Ishikawa (cell line): Measurements from ENCODE around the gene LRRC8D.

ENCODE experiments used
- CEBPB ChIP-seq: IDR thresholded peaks from 2 replicates; pipeline ENCODE4 v1.6.1; 2012
- CREB1 ChIP-seq: IDR thresholded peaks from 2 replicates; pipeline ENCODE4 v1.6.1; 2012; ENCODE audit warnings: low read depth
- EGR1 ChIP-seq: IDR thresholded peaks from 2 replicates; pipeline ENCODE4 v1.6.1; 2012
- EP300 ChIP-seq: IDR thresholded peaks from 2 replicates; pipeline ENCODE4 v1.6.1; 2012; ENCODE audit warnings: borderline replicate concordance
- FOXM1 ChIP-seq: IDR thresholded peaks from 2 replicates; pipeline ENCODE4 v1.6.1; 2012; ENCODE audit warnings: low read depth, borderline replicate concordance
- NFIC ChIP-seq: IDR thresholded peaks from 2 replicates; pipeline ENCODE4 v1.6.1; 2012
- RAD21 ChIP-seq: IDR thresholded peaks from 2 replicates; pipeline ENCODE4 v1.6.1; 2012; ENCODE audit warnings: low read depth
- REST ChIP-seq: IDR thresholded peaks from 2 replicates; pipeline ENCODE4 v1.6.1; 2012; ENCODE audit warnings: low read depth, mild to moderate bottlenecking
- TAF1 ChIP-seq: IDR thresholded peaks from 2 replicates; pipeline ENCODE4 v1.6.1; 2012; ENCODE audit warnings: low read depth, mild to moderate bottlenecking
- TCF12 ChIP-seq: IDR thresholded peaks from 2 replicates; pipeline ENCODE4 v1.6.1; 2012; ENCODE audit warnings: low read depth
- TEAD4 ChIP-seq: IDR thresholded peaks from 2 replicates; pipeline ENCODE4 v1.6.1; 2012
- YY1 ChIP-seq: IDR thresholded peaks from 2 replicates; pipeline ENCODE4 v1.6.1; 2012; ENCODE audit warnings: low read depth
- ZBTB7A ChIP-seq: IDR thresholded peaks from 2 replicates; pipeline ENCODE4 v1.6.1; 2012; ENCODE audit warnings: low read depth
- TF ChIP-seq, protein P1 (sequence below): IDR thresholded peaks from 2 replicates; pipeline ENCODE4 v1.6.1; 2012
- TF ChIP-seq, protein P2 (sequence below): IDR thresholded peaks from 2 replicates; pipeline ENCODE4 v1.6.1; 2012

The LRRC8D gene

DNA sequence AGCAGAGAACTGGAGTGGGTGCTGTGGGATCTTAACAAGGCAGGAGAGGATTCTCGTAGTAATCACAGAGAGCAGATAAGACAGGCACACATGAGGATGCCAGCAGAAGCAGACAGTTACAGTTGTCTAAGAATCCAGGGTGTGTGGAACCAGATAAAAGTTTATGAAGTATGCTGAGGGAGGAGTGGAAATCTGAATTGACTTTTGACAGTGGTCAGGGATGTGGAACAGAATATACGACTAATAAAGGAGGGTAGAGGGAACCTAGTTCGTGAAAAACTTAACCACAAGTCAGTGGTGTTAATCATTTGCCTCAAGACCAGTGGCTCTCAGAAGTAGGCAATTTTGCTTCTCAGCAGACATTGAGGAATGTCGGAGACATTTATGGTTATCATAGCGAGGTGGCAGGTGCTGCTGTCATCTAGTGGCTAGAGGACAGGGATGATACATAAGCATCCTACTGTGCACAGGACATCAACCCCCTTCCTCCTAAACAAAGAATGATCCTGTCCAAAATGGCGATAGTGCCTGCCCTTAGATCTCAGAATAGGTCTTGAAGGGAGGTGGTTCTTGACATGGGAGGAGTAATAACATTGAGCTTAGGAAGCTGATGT lies 3.0 kb downstream of the LRRC8D start:
- TF ChIP-seq TCF12 = no peak

GRCh38 chr1:89826594-89826993 lies 5.8 kb downstream of the LRRC8D start:
- TF ChIP-seq YY1 = no peak
- TF ChIP-seq TCF12 = no peak
- TF ChIP-seq ZBTB7A = no peak
- no peak for TF ChIP-seq REST
- TF ChIP-seq FOXM1 = no peak
- TF ChIP-seq, protein P1, sequence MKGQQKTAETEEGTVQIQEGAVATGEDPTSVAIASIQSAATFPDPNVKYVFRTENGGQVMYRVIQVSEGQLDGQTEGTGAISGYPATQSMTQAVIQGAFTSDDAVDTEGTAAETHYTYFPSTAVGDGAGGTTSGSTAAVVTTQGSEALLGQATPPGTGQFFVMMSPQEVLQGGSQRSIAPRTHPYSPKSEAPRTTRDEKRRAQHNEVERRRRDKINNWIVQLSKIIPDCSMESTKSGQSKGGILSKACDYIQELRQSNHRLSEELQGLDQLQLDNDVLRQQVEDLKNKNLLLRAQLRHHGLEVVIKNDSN = no peak
- no peak for TF ChIP-seq NFIC
- no peak for TF ChIP-seq CREB1
- TF ChIP-seq, protein P2, sequence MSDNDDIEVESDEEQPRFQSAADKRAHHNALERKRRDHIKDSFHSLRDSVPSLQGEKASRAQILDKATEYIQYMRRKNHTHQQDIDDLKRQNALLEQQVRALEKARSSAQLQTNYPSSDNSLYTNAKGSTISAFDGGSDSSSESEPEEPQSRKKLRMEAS = no peak
- TF ChIP-seq CEBPB = no peak
- no peak for TF ChIP-seq EP300
- TF ChIP-seq TAF1 = no peak
- TF ChIP-seq TEAD4 = no peak

GRCh38 chr1:89827330-89827729 lies 6.5 kb downstream of the LRRC8D start:
- TF ChIP-seq, protein P2 = no peak
- no peak for TF ChIP-seq NFIC
- no peak for TF ChIP-seq FOXM1
- no peak for TF ChIP-seq TEAD4
- no peak for TF ChIP-seq EP300
- no peak for TF ChIP-seq TAF1
- TF ChIP-seq CREB1 = no peak
- no peak for TF ChIP-seq RAD21
- TF ChIP-seq ZBTB7A = no peak
- no peak for TF ChIP-seq EGR1

GRCh38 chr1:89827902-89828301 lies 7.1 kb downstream of the LRRC8D start:
- TF ChIP-seq FOXM1 (no peak), ZBTB7A (no peak), REST (no peak), CREB1 (no peak), RAD21 (no peak), EP300 (no peak), YY1 (no peak), EGR1 (no peak), NFIC (no peak), TCF12 (no peak), CEBPB (no peak), TAF1 (no peak), TEAD4 (no peak)
- TF ChIP-seq, protein P2 = no peak
- TF ChIP-seq, protein P1 = no peak

GRCh38 chr1:89829186-89829585 lies 8.4 kb downstream of the LRRC8D start:
- TF ChIP-seq ZBTB7A = no peak
- no peak for TF ChIP-seq TEAD4
- no peak for TF ChIP-seq YY1
- no peak for TF ChIP-seq EP300
- no peak for TF ChIP-seq RAD21
- TF ChIP-seq TAF1 = no peak
- TF ChIP-seq FOXM1 = no peak
- TF ChIP-seq NFIC = no peak
- no peak for TF ChIP-seq CREB1
- TF ChIP-seq TCF12 = no peak
- TF ChIP-seq, protein P2 = no peak
- no peak for TF ChIP-seq CEBPB
- no peak for TF ChIP-seq EGR1
- TF ChIP-seq, protein P1 = no peak
- no peak for TF ChIP-seq REST
